HL-60/S4 treated with retinoic acid at 250 ng/mL for 4 days and 3 days (cell line): ENCODE measurements around the gene CENPF.

Experiments used
- in situ Hi-C: fragments of 300-500 bp; cut with MboI; formaldehyde crosslinking; loops from 2 replicates; pipeline ENCODE4 v1.7.0; 2022; ENCODE audit warnings: low sequenced_read_pairs

Gene CENPF

GRCh38 chr1:214617246-214617645, 14.3 kb downstream of the CENPF start:
- in situ Hi-C loops, result no loop called here

GRCh38 chr1:214617843-214618242, 14.8 kb downstream of the CENPF start:
- in situ Hi-C loops, result no loop called here

- in situ Hi-C loops, result no loop called here
Observed at GRCh38 chr1:214621236-214621635, 18.2 kb downstream of the CENPF start.

GRCh38 chr1:214623430-214623829, 20.4 kb downstream of the CENPF start:
- in situ Hi-C loops, result no loop called here

GRCh38 chr1:214632091-214632490, 29.1 kb downstream of the CENPF start:
- in situ Hi-C loops, result no loop called here

- in situ Hi-C loops, result no loop called here
Observed at GRCh38 chr1:214633686-214634085, 30.7 kb downstream of the CENPF start.

GRCh38 chr1:214634267-214634666, 31.3 kb downstream of the CENPF start:
- in situ Hi-C loops, result no loop called here

- in situ Hi-C loops, result no loop called here
Observed at GRCh38 chr1:214635086-214635485, 32.1 kb downstream of the CENPF start.

- in situ Hi-C loops, result no loop called here
Observed at GRCh38 chr1:214635506-214635905, 32.5 kb downstream of the CENPF start.

- in situ Hi-C loops, result no loop called here
Observed at GRCh38 chr1:214636436-214636835, 33.4 kb downstream of the CENPF start.

- in situ Hi-C loops, result no loop called here
Observed at GRCh38 chr1:214637125-214637524, 34.1 kb downstream of the CENPF start.

- in situ Hi-C loops, result no loop called here
Observed at GRCh38 chr1:214637722-214638458, 34.9 kb downstream of the CENPF start.

GRCh38 chr1:214638459-214638807, 35.4 kb downstream of the CENPF start:
- in situ Hi-C loops, result no loop called here

- in situ Hi-C loops, result no loop called here
Observed at GRCh38 chr1:214638997-214639396, 36.0 kb downstream of the CENPF start.

- in situ Hi-C loops, result no loop called here
Observed at GRCh38 chr1:214640431-214641213, 37.6 kb downstream of the CENPF start.

GRCh38 chr1:214641214-214641895, 38.4 kb downstream of the CENPF start:
- in situ Hi-C loops, result no loop called here

- in situ Hi-C loops, result no loop called here
Observed at GRCh38 chr1:214643030-214643429, 40.0 kb downstream of the CENPF start.

- in situ Hi-C loops, result no loop called here
Observed at GRCh38 chr1:214645712-214646111, 42.7 kb downstream of the CENPF start.

GRCh38 chr1:214648801-214649200, 45.8 kb downstream of the CENPF start:
- in situ Hi-C loops, result no loop called here

- in situ Hi-C loops, result no loop called here
Observed at GRCh38 chr1:214649607-214650006, 46.6 kb downstream of the CENPF start.

- in situ Hi-C loops, result no loop called here
Observed at GRCh38 chr1:214650664-214651063, 47.7 kb downstream of the CENPF start.

GRCh38 chr1:214657299-214657698, 54.3 kb downstream of the CENPF start:
- in situ Hi-C loops, result no loop called here
